ENCODE results near the gene SH2D1B. TPM values are rescaled to one million over a fixed set of nuclear protein-coding genes. Genes with fewer than 3 reads are reported as not detected.

Gene SH2D1B
- total and polyA plus RNA-seq, 9 of the 15 experiments (the other 6 are each of a cell fraction or from before 2014, with no cell fraction given), result 5.6 to 19.6 (median 9.7) TPM

DNA sequence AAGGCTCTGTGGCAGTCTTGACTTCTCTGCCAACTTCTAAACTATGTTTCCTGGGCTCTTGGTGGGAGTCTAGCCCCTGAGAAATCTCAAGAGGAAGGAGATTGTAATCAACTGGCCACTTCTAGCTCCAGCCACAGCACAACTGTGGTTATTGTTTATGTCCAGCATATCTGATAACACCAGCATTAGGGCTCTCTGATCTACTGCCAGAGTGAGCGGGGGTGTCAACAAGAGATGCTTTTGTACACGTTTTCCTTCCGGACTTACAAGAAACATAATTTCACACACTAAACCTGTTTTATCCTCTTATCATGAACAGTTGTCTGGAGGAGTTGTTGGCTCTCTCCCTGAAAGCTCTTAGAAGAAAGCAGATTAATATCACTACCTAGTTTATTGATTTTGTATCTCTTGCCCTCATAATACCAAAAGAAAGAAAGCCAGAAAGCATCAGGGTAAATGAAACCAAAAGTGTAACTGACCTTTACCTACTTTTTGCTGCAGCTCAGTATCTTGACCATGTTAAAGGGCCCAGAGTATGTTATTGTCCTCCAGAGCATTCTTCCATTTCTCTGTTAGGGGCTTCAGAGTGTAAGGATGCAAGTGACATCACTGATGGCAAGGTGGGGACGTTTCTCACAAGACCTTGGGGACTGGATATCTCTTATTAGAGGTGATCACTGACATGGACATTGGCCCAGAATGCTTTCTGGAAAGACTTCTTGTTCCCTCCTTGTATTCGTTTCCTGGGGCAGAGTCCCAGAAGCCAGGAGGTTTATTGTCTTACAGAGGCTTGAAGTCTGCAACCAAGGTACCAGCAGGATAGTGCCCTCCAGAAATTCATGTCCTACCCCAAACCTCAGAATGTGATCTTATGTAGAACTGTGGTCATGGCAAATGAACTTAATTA is 9.6 kb upstream of the SH2D1B start (continued):
- TF ChIP-seq DPF2 (IDR thresholded peaks at IDR 0.05) (peak; percentile 81), TCF7L2 (IDR thresholded peaks at IDR 0.05; ENCODE audit: low read depth, low read length) (peak; percentile 58; the same call in 1 of the 2 replicates), FOXK2 (conservative IDR thresholded peaks at IDR 0.05 in 1 of 2, IDR thresholded peaks at IDR 0.05 in 1 of 2; ENCODE audit: low read depth in 2 of 2) (peak; percentile 76 to 83), ETV1 (tag; conservative IDR thresholded peaks at IDR 0.05; ENCODE audit: low read depth) (peak; percentile 70), MEIS2 (IDR thresholded peaks at IDR 0.05; ENCODE audit: partially characterized antibody) (peak; percentile 78), NCOA1 (IDR thresholded peaks at IDR 0.05; ENCODE audit: low read depth) (peak; percentile 70; the same call in 1 of the 2 replicates), TEAD4 (IDR thresholded peaks at IDR 0.05; ENCODE audit: low read length) (peak; percentile 83), TEAD4 (CRISPR knock-in tag; IDR thresholded peaks at IDR 0.05; ENCODE audit: borderline replicate concordance) (no peak), RCOR1 (IDR thresholded peaks at IDR 0.05; ENCODE audit: borderline replicate concordance in 1 of 2, low read depth in 2 of 2, low read length in 2 of 2) (peak in 1 of 2 experiments; percentile 95; a peak in 2 of 4 replicates), LEF1 (IDR thresholded peaks at IDR 0.05) (peak; percentile 98), SMAD3 (CRISPR knock-in tag; conservative IDR thresholded peaks at IDR 0.05) (0 out of 2 replicates have a peak, but pooled peaks have one; percentile 40), MAZ (CRISPR knock-in tag; conservative IDR thresholded peaks at IDR 0.05 in 1 of 2, IDR thresholded peaks at IDR 0.05 in 1 of 2) (0 out of 4 replicates have a peak, but pooled peaks of 1 of the 2 experiments have one; percentile 21), MYC (IDR thresholded peaks at IDR 0.05; ENCODE audit: low read depth, low read length) (peak; percentile 32; the same call in 1 of the 2 replicates), MYC (CRISPR knock-in tag; IDR thresholded peaks at IDR 0.05; ENCODE audit: borderline replicate concordance, low read depth) (no peak), MYNN (IDR thresholded peaks at IDR 0.05) (peak; percentile 58; the same call in 1 of the 2 replicates), MYNN (CRISPR knock-in tag; IDR thresholded peaks at IDR 0.05) (no peak)
- TF ChIP-seq, protein P1, sequence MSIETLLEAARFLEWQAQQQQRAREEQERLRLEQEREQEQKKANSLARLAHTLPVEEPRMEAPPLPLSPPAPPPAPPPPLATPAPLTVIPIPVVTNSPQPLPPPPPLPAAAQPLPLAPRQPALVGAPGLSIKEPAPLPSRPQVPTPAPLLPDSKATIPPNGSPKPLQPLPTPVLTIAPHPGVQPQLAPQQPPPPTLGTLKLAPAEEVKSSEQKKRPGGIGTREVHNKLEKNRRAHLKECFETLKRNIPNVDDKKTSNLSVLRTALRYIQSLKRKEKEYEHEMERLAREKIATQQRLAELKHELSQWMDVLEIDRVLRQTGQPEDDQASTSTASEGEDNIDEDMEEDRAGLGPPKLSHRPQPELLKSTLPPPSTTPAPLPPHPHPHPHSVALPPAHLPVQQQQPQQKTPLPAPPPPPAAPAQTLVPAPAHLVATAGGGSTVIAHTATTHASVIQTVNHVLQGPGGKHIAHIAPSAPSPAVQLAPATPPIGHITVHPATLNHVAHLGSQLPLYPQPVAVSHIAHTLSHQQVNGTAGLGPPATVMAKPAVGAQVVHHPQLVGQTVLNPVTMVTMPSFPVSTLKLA (conservative IDR thresholded peaks at IDR 0.05), result peak; percentile 25 to 53; a peak in 2 of 4 replicates
- TF ChIP-seq, protein P2, sequence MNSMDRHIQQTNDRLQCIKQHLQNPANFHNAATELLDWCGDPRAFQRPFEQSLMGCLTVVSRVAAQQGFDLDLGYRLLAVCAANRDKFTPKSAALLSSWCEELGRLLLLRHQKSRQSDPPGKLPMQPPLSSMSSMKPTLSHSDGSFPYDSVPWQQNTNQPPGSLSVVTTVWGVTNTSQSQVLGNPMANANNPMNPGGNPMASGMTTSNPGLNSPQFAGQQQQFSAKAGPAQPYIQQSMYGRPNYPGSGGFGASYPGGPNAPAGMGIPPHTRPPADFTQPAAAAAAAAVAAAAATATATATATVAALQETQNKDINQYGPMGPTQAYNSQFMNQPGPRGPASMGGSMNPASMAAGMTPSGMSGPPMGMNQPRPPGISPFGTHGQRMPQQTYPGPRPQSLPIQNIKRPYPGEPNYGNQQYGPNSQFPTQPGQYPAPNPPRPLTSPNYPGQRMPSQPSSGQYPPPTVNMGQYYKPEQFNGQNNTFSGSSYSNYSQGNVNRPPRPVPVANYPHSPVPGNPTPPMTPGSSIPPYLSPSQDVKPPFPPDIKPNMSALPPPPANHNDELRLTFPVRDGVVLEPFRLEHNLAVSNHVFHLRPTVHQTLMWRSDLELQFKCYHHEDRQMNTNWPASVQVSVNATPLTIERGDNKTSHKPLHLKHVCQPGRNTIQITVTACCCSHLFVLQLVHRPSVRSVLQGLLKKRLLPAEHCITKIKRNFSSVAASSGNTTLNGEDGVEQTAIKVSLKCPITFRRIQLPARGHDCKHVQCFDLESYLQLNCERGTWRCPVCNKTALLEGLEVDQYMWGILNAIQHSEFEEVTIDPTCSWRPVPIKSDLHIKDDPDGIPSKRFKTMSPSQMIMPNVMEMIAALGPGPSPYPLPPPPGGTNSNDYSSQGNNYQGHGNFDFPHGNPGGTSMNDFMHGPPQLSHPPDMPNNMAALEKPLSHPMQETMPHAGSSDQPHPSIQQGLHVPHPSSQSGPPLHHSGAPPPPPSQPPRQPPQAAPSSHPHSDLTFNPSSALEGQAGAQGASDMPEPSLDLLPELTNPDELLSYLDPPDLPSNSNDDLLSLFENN (IDR thresholded peaks at IDR 0.05; ENCODE audit: low read depth in 2 of 2, low read length in 2 of 2), result 0 out of 4 replicates have a peak, but pooled peaks of 1 of the 2 experiments have one; percentile 9
- TF ChIP-seq, protein P3, sequence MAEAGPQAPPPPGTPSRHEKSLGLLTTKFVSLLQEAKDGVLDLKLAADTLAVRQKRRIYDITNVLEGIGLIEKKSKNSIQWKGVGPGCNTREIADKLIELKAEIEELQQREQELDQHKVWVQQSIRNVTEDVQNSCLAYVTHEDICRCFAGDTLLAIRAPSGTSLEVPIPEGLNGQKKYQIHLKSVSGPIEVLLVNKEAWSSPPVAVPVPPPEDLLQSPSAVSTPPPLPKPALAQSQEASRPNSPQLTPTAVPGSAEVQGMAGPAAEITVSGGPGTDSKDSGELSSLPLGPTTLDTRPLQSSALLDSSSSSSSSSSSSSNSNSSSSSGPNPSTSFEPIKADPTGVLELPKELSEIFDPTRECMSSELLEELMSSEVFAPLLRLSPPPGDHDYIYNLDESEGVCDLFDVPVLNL (CRISPR knock-in tag; IDR thresholded peaks at IDR 0.05; ENCODE audit: low read depth), result no peak
